DMS 273 (cell line): ENCODE results near the gene CENPM.

Experiments
- DNase-seq: peaks from one replicate; lab custom pipeline; 2025; ENCODE audit not compliant: unreplicated experiment; lab: John Stamatoyannopoulos, UW

CENPM gene

GRCh38 chr22:41915035-41915785 is 31.7 kb downstream of the CENPM start, which contains the start of gene SHISA8:
SHISA8 (minus strand) TSS chr22:41915074; CDS start chr22:41914667, 407 bp downstream.
- DNase-seq = peak; percentile 62

GRCh38 chr22:41914611-41915034 is 32.3 kb downstream of the CENPM start:
- peak; percentile 53 for DNase-seq

- DNase-seq = peak; percentile 53
These were observed 33.0 kb downstream of the CENPM start for GRCh38 chr22:41913842-41914534.

- DNase-seq = no peak
These were observed 33.8 kb downstream of the CENPM start for GRCh38 chr22:41913040-41913719.

- DNase-seq = no peak
These were observed 34.5 kb downstream of the CENPM start for GRCh38 chr22:41912338-41913039.

GRCh38 chr22:41911001-41911611 is 35.8 kb downstream of the CENPM start:
- DNase-seq = no peak

GRCh38 chr22:41910050-41911000 is 36.6 kb downstream of the CENPM start:
- DNase-seq = peak; percentile 55

- no peak for DNase-seq
These were observed 37.5 kb downstream of the CENPM start for GRCh38 chr22:41909310-41910049.

- peak; percentile 35 for DNase-seq
These were observed 38.3 kb downstream of the CENPM start for GRCh38 chr22:41908411-41909309.

GRCh38 chr22:41907436-41908401 is 39.2 kb downstream of the CENPM start:
- peak; percentile 24 for DNase-seq

- DNase-seq = no peak
These were observed 40.1 kb downstream of the CENPM start for GRCh38 chr22:41906822-41907221.

- DNase-seq = peak; percentile 15
These were observed 41.3 kb downstream of the CENPM start for GRCh38 chr22:41905411-41906202.

- no peak for DNase-seq
These were observed 42.2 kb downstream of the CENPM start for GRCh38 chr22:41904450-41905410.

- peak; percentile 30 for DNase-seq
These were observed 44.0 kb downstream of the CENPM start for GRCh38 chr22:41902932-41903421.

- DNase-seq = no peak
These were observed 44.9 kb downstream of the CENPM start for GRCh38 chr22:41902016-41902415.
